Cardiac septum (tissue), 1 donor: Measurements from ENCODE around the gene URAD. TPM values are rescaled to one million over a fixed set of nuclear protein-coding genes. Genes with fewer than 3 reads are reported as not detected.
A peak's percentile ranks its signal among the peaks of the same experiment; 100 is the strongest.
"Not testable (repeated sequence)": the region's sequence is repeated elsewhere in the genome, so short reads cannot be mapped to it uniquely, and the experiment has no call there.

Experiments used
- DNase-seq: peaks from one replicate; pipeline ENCODE4 v3.0.0-alpha.2; 2020; ENCODE audit warnings: low spot score
- intact Hi-C: fragments of 100-400 bp; cut with DNase I; formaldehyde crosslinking; loops from one replicate; pipeline ENCODE4 v1.14.0; 2022
- total RNA-seq: library from RNA; stranded (reverse); fragmentation: NEBNext Ultra II Directional; extraction: Animal tissue kit (Norgen Biotek cat#: 25700); gene quantifications from one replicate; pipeline ENCODE4 v1.2.1, GENCODE V29; 2021
- donor health status: DM: no; HTN: no; CAD: no.

Gene URAD
- total RNA-seq, 1 donor from 2014 or later: not detected

GRCh38 chr13:27973291-27973690, 15.2 kb downstream of the URAD start:
- DNase-seq: peak; percentile 41
- intact Hi-C loops: no loop called here

GRCh38 chr13:27972478-27972820, 16.0 kb downstream of the URAD start:
- no peak for DNase-seq
- intact Hi-C loops: no loop called here

DNA sequence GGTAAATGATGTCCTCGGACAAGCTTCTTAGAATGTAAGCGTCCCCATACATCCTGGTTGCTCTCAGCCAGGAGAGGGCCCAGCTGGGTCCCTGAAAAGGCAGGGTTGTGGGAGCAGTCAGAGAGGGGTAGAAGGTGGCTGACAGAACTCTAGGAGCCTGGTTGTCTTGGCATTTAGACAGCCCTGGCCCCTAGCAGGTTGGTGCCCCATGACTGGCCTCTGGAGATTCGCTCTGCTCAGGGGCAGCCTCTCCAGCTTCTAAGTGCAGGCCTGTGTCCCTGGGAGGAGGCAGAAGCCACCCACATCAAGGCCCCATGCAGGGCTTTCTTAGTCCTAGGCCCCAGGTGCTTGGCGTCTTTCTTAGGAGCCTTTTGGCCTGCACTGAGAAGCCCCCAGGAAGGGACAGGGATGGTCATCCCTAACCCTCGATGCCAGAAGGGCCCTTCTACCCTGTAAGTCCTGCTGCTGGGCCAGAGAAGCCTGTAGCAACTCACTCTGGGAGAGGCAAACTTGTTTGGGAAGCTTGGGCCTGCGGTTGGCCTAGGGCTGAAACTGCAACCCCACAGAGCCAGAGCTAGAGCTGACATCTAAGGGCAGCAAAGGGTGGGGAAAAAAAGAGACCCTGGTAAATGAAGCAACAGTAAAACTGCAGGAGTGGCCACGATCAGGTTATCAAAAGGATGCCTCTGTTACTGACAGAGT, 16.6 kb downstream of the URAD start:
- intact Hi-C loops: no loop called here
- no peak for DNase-seq

DNA sequence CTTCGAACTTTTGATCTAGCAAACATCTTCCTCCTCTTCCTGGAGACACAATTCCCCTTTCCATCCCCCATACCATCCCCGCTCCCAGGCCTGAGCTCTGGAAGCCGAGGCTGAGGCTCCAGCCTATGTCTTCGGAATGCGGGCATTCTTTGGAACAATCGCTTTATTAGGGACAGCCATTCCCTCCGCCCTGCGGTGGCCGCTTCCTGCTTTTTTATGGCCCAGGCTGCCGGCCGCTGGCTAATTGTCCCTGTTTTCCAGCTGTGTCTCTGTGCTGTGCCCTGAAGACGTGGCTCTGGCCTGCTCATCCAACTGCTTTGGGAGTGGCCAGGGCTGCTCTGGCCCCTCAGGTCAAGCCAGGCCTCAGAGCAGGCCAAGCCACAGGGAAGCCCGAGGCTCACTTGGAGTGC, 17.3 kb downstream of the URAD start:
- no peak for DNase-seq
- intact Hi-C loops: no loop called here

GRCh38 chr13:27970382-27971235, 17.9 kb downstream of the URAD start:
- intact Hi-C loops: no loop called here

GRCh38 chr13:27969866-27970229, 18.6 kb downstream of the URAD start:
- intact Hi-C loops: no loop called here
- no peak for DNase-seq

More at GRCh38 chr13:27970382-27971235, 17.9 kb downstream of the URAD start:
- DNase-seq: no peak

- no peak for DNase-seq
- intact Hi-C loops: no loop called here
Measured at GRCh38 chr13:27969082-27969865, 19.2 kb downstream of the URAD start, which contains the start of gene CDX2. CDX2 (minus strand) TSS chr13:27969315; CDS start chr13:27969006, 309 bp downstream.

GRCh38 chr13:27968316-27969081, 20.0 kb downstream of the URAD start:
- DNase-seq: no peak
- intact Hi-C loops: no loop called here

DNA sequence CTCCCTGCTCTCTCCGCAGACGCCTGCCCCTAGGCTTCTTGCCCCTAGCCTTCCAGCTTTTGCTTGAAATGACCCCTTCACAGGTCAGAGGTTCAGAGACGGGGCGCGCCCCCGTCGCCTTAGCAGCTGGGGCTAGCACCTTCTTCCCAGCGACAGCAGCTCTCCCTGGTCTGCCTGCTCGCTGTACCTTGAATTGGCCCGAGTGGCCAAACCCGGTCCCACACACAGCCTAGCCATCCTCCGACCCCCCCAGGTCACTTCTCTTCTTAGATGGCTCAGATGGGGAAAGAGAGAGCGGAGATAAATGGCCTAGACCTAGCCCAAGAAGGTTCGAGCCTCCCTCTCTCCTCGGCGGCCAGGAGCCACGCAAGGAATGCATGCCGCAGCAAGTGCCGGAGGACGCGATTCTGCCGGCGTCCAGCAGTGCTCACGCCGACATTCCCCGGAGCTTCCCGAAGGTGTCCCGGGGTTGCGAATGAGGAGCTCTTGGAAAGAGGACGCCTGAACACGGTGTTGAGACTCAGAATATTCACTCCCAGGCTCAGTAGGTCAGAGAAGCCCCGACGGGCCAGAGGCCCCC, 20.7 kb downstream of the URAD start:
- no peak for DNase-seq
- intact Hi-C loops: no loop called here

DNA sequence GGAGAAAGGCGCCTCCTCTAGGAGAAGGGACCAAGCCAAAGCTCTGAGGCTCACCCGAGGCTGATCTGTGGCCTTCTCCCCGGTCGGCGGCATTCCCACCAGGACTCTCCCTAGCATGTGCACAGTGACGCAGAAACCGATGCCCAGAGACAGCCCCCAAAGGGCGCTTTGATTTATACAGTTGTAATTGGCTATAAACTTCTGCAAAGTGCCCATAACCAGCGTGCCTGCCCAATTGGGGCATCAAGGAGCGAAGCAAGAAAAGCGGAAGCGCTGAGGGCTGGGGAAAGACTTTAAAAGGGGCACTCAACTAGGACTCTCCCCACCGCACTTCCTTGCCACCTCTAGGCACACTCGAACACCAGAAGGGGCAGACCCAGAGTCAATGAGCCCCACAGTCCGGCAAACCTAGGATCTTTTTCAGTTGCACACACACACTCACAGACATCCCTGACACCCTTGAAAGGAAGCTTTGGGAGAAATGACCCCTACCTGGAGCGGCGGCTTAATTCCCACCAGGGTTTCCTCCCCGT, 21.2 kb downstream of the URAD start:
- no peak for DNase-seq
- intact Hi-C loops: no loop called here

DNA sequence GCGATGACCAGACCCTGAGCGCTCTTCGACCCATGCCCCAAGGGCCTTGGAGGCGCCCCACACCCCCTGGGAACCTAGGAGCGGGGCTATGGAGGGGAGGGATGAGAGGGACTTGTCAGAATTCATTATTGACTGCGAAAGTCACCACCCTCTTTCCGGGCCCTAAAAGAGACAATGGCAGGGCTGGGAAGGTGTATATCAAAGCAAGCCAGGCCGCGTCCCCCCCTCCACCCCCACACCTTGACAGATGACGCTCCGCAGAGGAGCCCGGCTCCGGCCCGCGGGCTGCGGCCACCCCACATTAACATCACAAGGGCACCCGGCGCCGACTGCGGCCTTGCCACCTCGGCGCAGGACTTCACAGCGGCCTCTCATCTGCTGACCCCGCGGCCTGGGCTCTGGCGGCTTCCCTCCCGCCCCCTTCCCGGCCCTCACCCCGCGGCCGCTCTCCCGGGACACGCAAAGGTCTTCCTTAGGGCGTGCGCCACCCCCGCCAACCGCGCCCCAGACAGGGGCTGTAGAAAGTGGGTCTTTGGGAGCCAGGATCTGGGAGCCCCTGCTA, 21.8 kb downstream of the URAD start:
- DNase-seq: no peak
- intact Hi-C loops: no loop called here

DNA sequence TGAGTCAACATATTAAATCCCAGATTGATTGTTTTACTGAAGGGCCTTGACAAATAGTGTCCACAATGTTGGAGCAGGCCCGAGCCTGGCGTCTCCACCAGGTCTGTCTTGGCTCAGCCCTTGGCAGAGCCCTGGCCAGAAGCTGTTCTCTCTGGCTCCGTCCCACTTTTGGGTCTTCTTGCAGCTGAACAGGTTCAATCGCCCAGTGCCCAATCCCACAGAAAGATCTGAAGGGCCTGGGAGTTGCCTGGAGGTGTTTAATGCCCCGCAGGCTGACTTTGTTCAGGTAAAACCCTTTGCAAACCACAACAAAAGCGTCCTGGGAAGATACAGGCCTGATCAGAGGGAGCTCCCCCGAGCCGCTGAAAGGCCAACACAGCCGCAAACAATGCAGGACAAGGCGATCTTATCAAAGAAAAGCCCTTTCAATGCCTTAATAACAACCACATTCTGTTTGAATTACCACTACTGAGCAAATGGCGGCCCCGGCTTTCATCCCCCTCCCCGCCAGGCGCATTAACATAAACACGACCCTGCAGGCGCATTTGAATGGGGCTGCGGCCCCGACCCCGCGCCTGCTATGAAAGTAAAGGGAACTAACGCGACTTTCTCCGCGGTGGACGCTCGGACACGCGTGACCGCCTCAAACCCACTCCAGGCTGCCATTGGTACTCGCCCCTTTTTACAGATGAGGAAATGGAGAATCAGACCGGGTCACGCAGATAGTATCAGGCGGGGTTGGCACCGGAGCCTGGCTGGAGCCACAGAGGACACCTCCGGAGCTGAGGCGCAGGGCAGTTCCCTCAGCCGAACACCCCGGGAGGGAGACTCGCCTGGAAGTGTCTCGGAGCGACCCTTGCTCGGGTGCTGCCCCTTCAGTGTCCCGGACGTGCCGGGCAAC, 22.5 kb downstream of the URAD start:
- DNase-seq: no peak
- intact Hi-C loops: no loop called here

DNA sequence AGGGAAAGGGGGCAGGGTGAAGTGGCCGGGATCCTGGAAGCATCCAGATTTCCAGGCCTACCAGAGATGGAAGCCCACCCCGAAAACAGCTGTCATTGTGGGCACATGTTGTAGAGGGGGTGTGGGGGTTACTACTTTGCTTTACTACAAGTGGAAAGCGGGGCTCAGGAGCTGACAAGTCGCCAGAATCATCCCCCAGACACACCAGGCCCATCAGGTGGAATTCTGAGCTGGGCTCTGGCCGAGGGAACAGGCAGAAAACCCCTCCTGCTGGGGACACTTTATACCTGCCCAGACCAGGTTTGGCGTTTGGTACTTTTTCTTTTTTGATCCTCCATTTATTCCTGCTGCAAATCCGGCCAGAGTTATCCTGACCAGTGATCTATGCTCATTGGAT, 23.2 kb downstream of the URAD start:
- intact Hi-C loops: no loop called here
- DNase-seq: no peak

- DNase-seq: no peak
- intact Hi-C loops: no loop called here
Measured at GRCh38 chr13:27964741-27965323, 23.7 kb downstream of the URAD start.

- DNase-seq, intact Hi-C loops: not testable (repeated sequence)
Measured at GRCh38 chr13:27964206-27964605, 24.3 kb downstream of the URAD start.

GRCh38 chr13:27963491-27963890, 25.0 kb downstream of the URAD start:
- no peak for DNase-seq
- intact Hi-C loops: no loop called here

DNA sequence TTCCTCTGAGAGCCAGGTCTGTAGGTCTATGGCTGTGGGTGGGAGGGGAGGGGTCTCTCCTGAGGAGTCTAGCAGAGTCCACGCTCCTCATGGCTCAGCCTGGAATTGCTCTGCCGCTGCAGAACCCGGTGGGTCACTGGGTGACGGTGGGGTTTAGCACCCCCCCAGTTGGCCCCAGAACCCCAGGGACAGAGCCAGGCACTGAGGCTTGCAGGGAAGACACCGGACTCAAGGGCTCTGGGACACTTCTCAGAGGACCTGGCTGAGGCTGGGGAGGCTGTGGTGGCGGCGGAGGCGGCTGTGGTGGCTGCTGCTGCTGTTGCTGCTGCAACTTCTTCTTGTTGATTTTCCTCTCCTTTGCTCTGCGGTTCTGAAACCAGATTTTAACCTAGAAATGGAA, 25.5 kb downstream of the URAD start:
- peak; percentile 38 for DNase-seq
- intact Hi-C loops: no loop called here
